T-helper 9 cell (primary cell): ENCODE measurements around the gene COL15A1.

Experiments
- DNase-seq: peaks from one replicate; pipeline ENCODE4 v3.0.0-alpha.2; 2020

Gene COL15A1

GRCh38 chr9:99019510-99020331 is 76.0 kb downstream of the COL15A1 start:
- DNase-seq, result no peak

- no peak for DNase-seq
These were observed 77.2 kb downstream of the COL15A1 start for GRCh38 chr9:99020786-99021436.

- no peak for DNase-seq
These were observed 77.8 kb downstream of the COL15A1 start for GRCh38 chr9:99021512-99021911.

- no peak for DNase-seq
These were observed 79.5 kb downstream of the COL15A1 start for GRCh38 chr9:99023231-99023630.

- no peak for DNase-seq
These were observed 80.1 kb downstream of the COL15A1 start for GRCh38 chr9:99023831-99024230.

GRCh38 chr9:99024959-99025358 is 81.3 kb downstream of the COL15A1 start:
- DNase-seq, result no peak

GRCh38 chr9:99025616-99026270 is 82.0 kb downstream of the COL15A1 start:
- DNase-seq, result no peak

GRCh38 chr9:99026271-99026955 is 82.7 kb downstream of the COL15A1 start:
- no peak for DNase-seq

- no peak for DNase-seq
These were observed 83.2 kb downstream of the COL15A1 start for GRCh38 chr9:99026956-99027298.

- no peak for DNase-seq
These were observed 83.7 kb downstream of the COL15A1 start for GRCh38 chr9:99027443-99027842.

GRCh38 chr9:99029083-99029645 is 85.5 kb downstream of the COL15A1 start:
- no peak for DNase-seq

GRCh38 chr9:99030092-99030511 is 86.4 kb downstream of the COL15A1 start:
- no peak for DNase-seq

- DNase-seq, result no peak
These were observed 87.0 kb downstream of the COL15A1 start for GRCh38 chr9:99030610-99031109.

GRCh38 chr9:99031319-99031718 is 87.6 kb downstream of the COL15A1 start:
- no peak for DNase-seq

GRCh38 chr9:99031994-99032393 is 88.3 kb downstream of the COL15A1 start:
- no peak for DNase-seq

- DNase-seq, result no peak
These were observed 90.4 kb downstream of the COL15A1 start for GRCh38 chr9:99034149-99034548.

GRCh38 chr9:99035313-99035712 is 91.6 kb downstream of the COL15A1 start:
- no peak for DNase-seq

- no peak for DNase-seq
These were observed 94.2 kb downstream of the COL15A1 start for GRCh38 chr9:99037769-99038483.

GRCh38 chr9:99038484-99038820 is 94.7 kb downstream of the COL15A1 start:
- no peak for DNase-seq

- DNase-seq, result no peak
These were observed 95.9 kb downstream of the COL15A1 start for GRCh38 chr9:99039505-99040182.

- no peak for DNase-seq
These were observed 96.7 kb downstream of the COL15A1 start for GRCh38 chr9:99040251-99040900.
